ENCODE results near the gene MYCBP2. TPM values are rescaled to one million over a fixed set of nuclear protein-coding genes. Genes with fewer than 3 reads are reported as not detected.

MYCBP2 gene
- total RNA-seq, 1 donor from 2014 or later, result 75.4 TPM

- DNase-seq (ENCODE audit: low read depth, low spot score), result no peak
- peaks cover 6% of the 10 kb centered on the region for H3K9me3 Mint-ChIP-seq
- no peak overlapping the region for H3K4me3 Mint-ChIP-seq
- no peak overlapping the region for H3K27ac Mint-ChIP-seq (ENCODE audit: unreplicated experiment)
- TF ChIP-seq CTCF (conservative IDR thresholded peaks at IDR 0.05), result no peak
- H3K4me1 Mint-ChIP-seq, result peaks cover 35% of the 10 kb centered on the region
- H3K36me3 Mint-ChIP-seq (ENCODE audit: low read depth), result no peaks in the 10 kb centered on the region
- no peaks in the 10 kb centered on the region for H3K27me3 Mint-ChIP-seq (ENCODE audit: low read depth)
Observed at GRCh38 chr13:77359171-77359570, 32.3 kb upstream of the MYCBP2 start.

GRCh38 chr13:77358001-77358400 lies 31.1 kb upstream of the MYCBP2 start:
- peaks cover 6% of the 10 kb centered on the region for H3K9me3 Mint-ChIP-seq
- H3K4me3 Mint-ChIP-seq, result no peak overlapping the region
- H3K27me3 Mint-ChIP-seq (ENCODE audit: low read depth), result no peaks in the 10 kb centered on the region
- H3K27ac Mint-ChIP-seq (ENCODE audit: unreplicated experiment), result no peak overlapping the region
- no peak for TF ChIP-seq CTCF (conservative IDR thresholded peaks at IDR 0.05)
- H3K4me1 Mint-ChIP-seq, result peaks cover 25% of the 10 kb centered on the region
- no peak for DNase-seq (ENCODE audit: low read depth, low spot score)
- H3K36me3 Mint-ChIP-seq (ENCODE audit: low read depth), result no peaks in the 10 kb centered on the region

- DNase-seq (ENCODE audit: low read depth, low spot score), result no peak
- no peaks in the 10 kb centered on the region for H3K27me3 Mint-ChIP-seq (ENCODE audit: low read depth)
- H3K36me3 Mint-ChIP-seq (ENCODE audit: low read depth), result no peaks in the 10 kb centered on the region
- no peak overlapping the region for H3K27ac Mint-ChIP-seq (ENCODE audit: unreplicated experiment)
- H3K4me3 Mint-ChIP-seq, result no peak overlapping the region
- no peak for TF ChIP-seq CTCF (conservative IDR thresholded peaks at IDR 0.05)
- H3K9me3 Mint-ChIP-seq, result no peaks in the 10 kb centered on the region
- peaks cover 8% of the 10 kb centered on the region for H3K4me1 Mint-ChIP-seq
Observed at GRCh38 chr13:77356155-77356554, 29.3 kb upstream of the MYCBP2 start.

- Mint-ChIP-seq H3K9me3 (peaks cover 4% of the 10 kb centered on the region), H3K4me1 (no peaks in the 10 kb centered on the region), H3K27me3 (ENCODE audit: low read depth) (no peaks in the 10 kb centered on the region), H3K36me3 (ENCODE audit: low read depth) (no peaks in the 10 kb centered on the region), H3K27ac (ENCODE audit: unreplicated experiment) (no peak overlapping the region), H3K4me3 (no peak overlapping the region)
- no peak for TF ChIP-seq CTCF (conservative IDR thresholded peaks at IDR 0.05)
- DNase-seq (ENCODE audit: low read depth, low spot score), result no peak
Observed at GRCh38 chr13:77353995-77354394, 27.1 kb upstream of the MYCBP2 start.

GRCh38 chr13:77351315-77351714 lies 24.4 kb upstream of the MYCBP2 start:
- H3K27ac Mint-ChIP-seq (ENCODE audit: unreplicated experiment), result no peak overlapping the region
- H3K27me3 Mint-ChIP-seq (ENCODE audit: low read depth), result no peaks in the 10 kb centered on the region
- no peak for DNase-seq (ENCODE audit: low read depth, low spot score)
- no peak overlapping the region for H3K4me3 Mint-ChIP-seq
- H3K4me1 Mint-ChIP-seq, result no peaks in the 10 kb centered on the region
- peaks cover 4% of the 10 kb centered on the region for H3K9me3 Mint-ChIP-seq
- H3K36me3 Mint-ChIP-seq (ENCODE audit: low read depth), result no peaks in the 10 kb centered on the region
- no peak for TF ChIP-seq CTCF (conservative IDR thresholded peaks at IDR 0.05)

GRCh38 chr13:77350811-77351210 lies 23.9 kb upstream of the MYCBP2 start:
- DNase-seq (ENCODE audit: low read depth, low spot score), result no peak
- H3K27ac Mint-ChIP-seq (ENCODE audit: unreplicated experiment), result no peak overlapping the region
- no peak for TF ChIP-seq CTCF (conservative IDR thresholded peaks at IDR 0.05)
- H3K36me3 Mint-ChIP-seq (ENCODE audit: low read depth), result no peaks in the 10 kb centered on the region
- no peak overlapping the region for H3K4me3 Mint-ChIP-seq
- no peaks in the 10 kb centered on the region for H3K27me3 Mint-ChIP-seq (ENCODE audit: low read depth)
- no peaks in the 10 kb centered on the region for H3K4me1 Mint-ChIP-seq
- H3K9me3 Mint-ChIP-seq, result peaks cover 4% of the 10 kb centered on the region
